ENCODE results near the gene ARHGEF1.

Gene ARHGEF1

DNA sequence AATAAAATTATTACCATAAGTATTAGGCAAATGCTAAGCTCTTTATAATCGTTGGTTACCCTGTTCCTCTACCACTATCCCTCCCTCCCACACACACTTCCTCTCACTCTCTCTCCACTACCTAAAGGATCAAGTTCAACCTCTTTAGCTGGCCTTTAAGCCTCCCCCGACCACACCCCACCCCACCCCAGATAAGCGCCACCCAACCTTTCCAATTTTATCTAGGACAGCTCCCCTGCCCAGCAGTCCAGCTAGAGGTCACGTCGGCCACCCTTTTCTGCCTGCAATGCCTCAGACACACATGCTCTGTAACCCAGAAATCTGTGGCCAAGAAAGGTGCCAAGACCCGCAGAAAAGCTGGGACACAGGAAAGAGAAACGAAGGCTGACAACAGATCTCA, 39.6 kb upstream of the ARHGEF1 start:
- no peaks in the 10 kb centered on the region for H3K9me2 ChIP-seq (ENCODE audit: low read depth, low read length)
- H3K9ac ChIP-seq (ENCODE audit: low read length) = no peak overlapping the region
- H3K27ac ChIP-seq (ENCODE audit: low read depth, low read length, poor library complexity, severe bottlenecking) = no peak overlapping the region
- H3K36me3 ChIP-seq (ENCODE audit: insufficient read depth, low read length) = no peaks in the 10 kb centered on the region
- H3K79me2 ChIP-seq (ENCODE audit: insufficient read depth, low read length) = no peaks in the 10 kb centered on the region
- H4K20me1 ChIP-seq (ENCODE audit: insufficient read depth, low read length) = no peaks in the 10 kb centered on the region
- H3K4me1 ChIP-seq (ENCODE audit: insufficient read depth, low read length, severe bottlenecking) = no peaks in the 10 kb centered on the region
- no peak overlapping the region for H2AFZ ChIP-seq (ENCODE audit: low read length)
- no peak overlapping the region for H3K4me3 ChIP-seq (ENCODE audit: low read depth, low read length, poor library complexity, severe bottlenecking)
- TF ChIP-seq, protein P1, sequence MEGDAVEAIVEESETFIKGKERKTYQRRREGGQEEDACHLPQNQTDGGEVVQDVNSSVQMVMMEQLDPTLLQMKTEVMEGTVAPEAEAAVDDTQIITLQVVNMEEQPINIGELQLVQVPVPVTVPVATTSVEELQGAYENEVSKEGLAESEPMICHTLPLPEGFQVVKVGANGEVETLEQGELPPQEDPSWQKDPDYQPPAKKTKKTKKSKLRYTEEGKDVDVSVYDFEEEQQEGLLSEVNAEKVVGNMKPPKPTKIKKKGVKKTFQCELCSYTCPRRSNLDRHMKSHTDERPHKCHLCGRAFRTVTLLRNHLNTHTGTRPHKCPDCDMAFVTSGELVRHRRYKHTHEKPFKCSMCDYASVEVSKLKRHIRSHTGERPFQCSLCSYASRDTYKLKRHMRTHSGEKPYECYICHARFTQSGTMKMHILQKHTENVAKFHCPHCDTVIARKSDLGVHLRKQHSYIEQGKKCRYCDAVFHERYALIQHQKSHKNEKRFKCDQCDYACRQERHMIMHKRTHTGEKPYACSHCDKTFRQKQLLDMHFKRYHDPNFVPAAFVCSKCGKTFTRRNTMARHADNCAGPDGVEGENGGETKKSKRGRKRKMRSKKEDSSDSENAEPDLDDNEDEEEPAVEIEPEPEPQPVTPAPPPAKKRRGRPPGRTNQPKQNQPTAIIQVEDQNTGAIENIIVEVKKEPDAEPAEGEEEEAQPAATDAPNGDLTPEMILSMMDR (IDR thresholded peaks at IDR 0.05; ENCODE audit: low read length) = no peak
- no peak for TF ChIP-seq EZH2 (IDR thresholded peaks at IDR 0.05; ENCODE audit: borderline replicate concordance, low read length)
- H3F3A ChIP-seq (ENCODE audit: insufficient read depth, low read length) = no peaks in the 10 kb centered on the region
- no peaks in the 10 kb centered on the region for H3K9me3 ChIP-seq (ENCODE audit: low read length)
- no peaks in the 10 kb centered on the region; the same call in none of the 2 replicates for H3K27me3 ChIP-seq (ENCODE audit: insufficient read depth, low read length)
- H3K4me2 ChIP-seq (ENCODE audit: low read length) = no peak overlapping the region

DNA sequence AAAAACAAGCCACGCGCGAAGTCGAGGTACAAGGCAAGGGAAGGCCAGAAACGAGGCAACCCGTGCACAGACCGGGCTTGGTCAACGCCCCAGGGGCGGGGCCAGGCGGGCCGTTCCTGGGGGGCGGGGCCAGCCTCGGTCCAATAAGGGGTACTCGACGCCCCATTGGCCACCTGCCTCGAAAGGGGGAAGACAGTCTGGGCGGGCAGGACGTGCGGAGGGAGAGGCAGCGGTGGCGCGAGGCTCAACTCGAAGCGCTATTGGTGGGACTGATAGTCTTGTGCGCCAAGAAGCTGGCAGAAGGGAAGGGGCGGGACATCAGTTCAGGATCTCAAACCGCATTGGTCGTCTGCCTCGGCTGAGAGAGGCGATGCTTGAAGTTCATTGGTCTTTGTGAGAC, 38.4 kb upstream of the ARHGEF1 start, which contains the start of gene LYPD4:
Gene LYPD4 (minus strand): TSS at position 83 of the 400 bp plus-strand sequence. CDS start 5,398 bp downstream, outside the sequence.
- Histone ChIP-seq H3K9me3 (ENCODE audit: low read length) (no peaks in the 10 kb centered on the region), H4K20me1 (ENCODE audit: insufficient read depth, low read length) (no peaks in the 10 kb centered on the region), H3K9ac (ENCODE audit: low read length) (no peak within 1 kb of the TSS), H3K36me3 (ENCODE audit: insufficient read depth, low read length) (no peaks in the 10 kb centered on the region), H3F3A (ENCODE audit: insufficient read depth, low read length) (no peaks in the 10 kb centered on the region), H3K27me3 (ENCODE audit: insufficient read depth, low read length) (no peaks in the 10 kb centered on the region; the same call in none of the 2 replicates), H3K9me2 (ENCODE audit: low read depth, low read length) (no peaks in the 10 kb centered on the region), H3K4me1 (ENCODE audit: insufficient read depth, low read length, severe bottlenecking) (no peaks in the 10 kb centered on the region), H3K4me3 (ENCODE audit: low read depth, low read length, poor library complexity, severe bottlenecking) (no peak within 1 kb of the TSS), H2AFZ (ENCODE audit: low read length) (no peak within 1 kb of the TSS), H3K4me2 (ENCODE audit: low read length) (no peak within 1 kb of the TSS), H3K27ac (ENCODE audit: low read depth, low read length, poor library complexity, severe bottlenecking) (no peak within 1 kb of the TSS), H3K79me2 (ENCODE audit: insufficient read depth, low read length) (no peaks in the 10 kb centered on the region)
- TF ChIP-seq, protein P1 (IDR thresholded peaks at IDR 0.05; ENCODE audit: low read length) = no peak
- TF ChIP-seq EZH2 (IDR thresholded peaks at IDR 0.05; ENCODE audit: borderline replicate concordance, low read length) = no peak

DNA sequence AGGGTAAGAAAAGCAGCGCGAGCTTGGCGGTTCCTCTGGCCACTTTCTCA, 38.2 kb upstream of the ARHGEF1 start, which contains the start of gene DMRTC2:
Gene DMRTC2 (plus strand): TSS at position 42 of the 50 bp plus-strand sequence. CDS start 2,387 bp downstream, outside the sequence.
- no peaks in the 10 kb centered on the region for H3K9me3 ChIP-seq (ENCODE audit: low read length)
- no peaks in the 10 kb centered on the region; the same call in none of the 2 replicates for H3K27me3 ChIP-seq (ENCODE audit: insufficient read depth, low read length)
- H4K20me1 ChIP-seq (ENCODE audit: insufficient read depth, low read length) = no peaks in the 10 kb centered on the region
- H3K79me2 ChIP-seq (ENCODE audit: insufficient read depth, low read length) = no peaks in the 10 kb centered on the region
- H3K4me3 ChIP-seq (ENCODE audit: low read depth, low read length, poor library complexity, severe bottlenecking) = no peak within 1 kb of the TSS
- no peak within 1 kb of the TSS for H3K27ac ChIP-seq (ENCODE audit: low read depth, low read length, poor library complexity, severe bottlenecking)
- H3K9ac ChIP-seq (ENCODE audit: low read length) = no peak within 1 kb of the TSS
- H3K4me2 ChIP-seq (ENCODE audit: low read length) = no peak within 1 kb of the TSS
- H3K9me2 ChIP-seq (ENCODE audit: low read depth, low read length) = no peaks in the 10 kb centered on the region
- H2AFZ ChIP-seq (ENCODE audit: low read length) = no peak within 1 kb of the TSS
- no peak for TF ChIP-seq EZH2 (IDR thresholded peaks at IDR 0.05; ENCODE audit: borderline replicate concordance, low read length)
- TF ChIP-seq, protein P1 (IDR thresholded peaks at IDR 0.05; ENCODE audit: low read length) = no peak
- no peaks in the 10 kb centered on the region for H3F3A ChIP-seq (ENCODE audit: insufficient read depth, low read length)
- H3K4me1 ChIP-seq (ENCODE audit: insufficient read depth, low read length, severe bottlenecking) = no peaks in the 10 kb centered on the region
- H3K36me3 ChIP-seq (ENCODE audit: insufficient read depth, low read length) = no peaks in the 10 kb centered on the region
